NCI-H187 (cell line): ENCODE results near the gene ABCB10.
"Not testable (repeated sequence)": the region's sequence is repeated elsewhere in the genome, so short reads cannot be mapped to it uniquely, and the experiment has no call there.

ENCODE experiments used
- DNase-seq, 2 experiments: peaks; one replicate each; lab custom pipeline; 2025; lab: John Stamatoyannopoulos, UW

The ABCB10 gene

GRCh38 chr1:229558460-229559335 is at the start of gene ABCB10:
Gene ABCB10, minus strand, starts transcription at chr1:229558707. Its CDS starts 55 bp downstream, at chr1:229558652.
- DNase-seq: peak; percentile 81 to 85

- no peak for DNase-seq
Measured at GRCh38 chr1:229607370-229607769, 48.9 kb upstream of the ABCB10 start.

GRCh38 chr1:229603371-229604005 is 45.0 kb upstream of the ABCB10 start:
- DNase-seq: no peak

DNA sequence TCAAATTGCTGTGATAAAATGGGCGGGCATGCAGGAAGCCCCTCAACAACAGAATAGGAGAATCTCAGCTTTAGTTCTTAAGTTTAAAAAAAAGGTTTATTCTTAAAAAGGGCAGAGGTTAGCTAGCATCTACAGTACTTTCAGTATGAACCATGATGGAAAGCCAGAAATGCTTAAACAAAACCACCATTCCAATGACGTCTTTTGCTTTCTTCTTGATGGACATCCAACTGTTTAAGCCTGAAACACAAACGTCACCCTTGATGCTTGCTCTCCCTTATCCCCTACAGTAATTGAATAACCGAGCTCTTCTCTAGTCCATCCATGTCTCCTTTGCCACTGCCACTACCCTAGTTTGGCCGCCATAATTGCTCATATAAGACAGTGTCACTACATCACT is 41.7 kb upstream of the ABCB10 start:
- no peak for DNase-seq

DNA sequence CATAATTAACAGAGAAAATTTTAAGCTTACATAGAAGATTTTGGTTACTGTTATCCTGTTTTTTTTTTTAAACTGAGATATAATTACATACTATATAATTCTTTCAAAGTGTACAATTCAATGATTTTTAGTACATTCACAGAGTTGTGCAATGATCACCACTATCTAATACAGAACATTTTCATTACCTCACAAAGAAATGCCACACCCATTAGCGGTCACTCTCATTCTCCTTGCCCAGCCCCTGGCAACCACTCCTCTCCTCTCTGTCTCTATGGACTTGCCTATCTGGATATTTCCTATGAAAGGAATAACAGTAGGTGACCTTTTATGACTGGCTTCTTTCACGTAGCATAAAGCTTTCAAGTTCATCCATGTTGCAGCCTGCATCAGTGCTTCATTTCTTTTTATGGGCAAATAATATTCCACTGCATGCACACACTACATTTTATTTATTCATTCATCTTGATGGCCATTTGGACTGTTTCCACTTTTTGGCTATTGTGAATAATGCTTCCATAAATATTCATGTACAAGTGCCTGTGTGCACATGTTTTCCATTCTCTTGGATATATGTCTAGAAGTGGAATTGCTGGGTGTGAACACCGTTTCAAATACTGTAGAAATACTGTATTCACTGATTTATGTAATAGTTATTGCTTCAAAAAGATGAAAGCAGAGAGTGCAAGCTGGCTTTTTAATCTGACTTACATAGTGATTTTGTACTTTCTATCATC is 40.9 kb upstream of the ABCB10 start:
- no peak for DNase-seq

GRCh38 chr1:229597877-229598276 is 39.4 kb upstream of the ABCB10 start:
- DNase-seq: no peak

DNA sequence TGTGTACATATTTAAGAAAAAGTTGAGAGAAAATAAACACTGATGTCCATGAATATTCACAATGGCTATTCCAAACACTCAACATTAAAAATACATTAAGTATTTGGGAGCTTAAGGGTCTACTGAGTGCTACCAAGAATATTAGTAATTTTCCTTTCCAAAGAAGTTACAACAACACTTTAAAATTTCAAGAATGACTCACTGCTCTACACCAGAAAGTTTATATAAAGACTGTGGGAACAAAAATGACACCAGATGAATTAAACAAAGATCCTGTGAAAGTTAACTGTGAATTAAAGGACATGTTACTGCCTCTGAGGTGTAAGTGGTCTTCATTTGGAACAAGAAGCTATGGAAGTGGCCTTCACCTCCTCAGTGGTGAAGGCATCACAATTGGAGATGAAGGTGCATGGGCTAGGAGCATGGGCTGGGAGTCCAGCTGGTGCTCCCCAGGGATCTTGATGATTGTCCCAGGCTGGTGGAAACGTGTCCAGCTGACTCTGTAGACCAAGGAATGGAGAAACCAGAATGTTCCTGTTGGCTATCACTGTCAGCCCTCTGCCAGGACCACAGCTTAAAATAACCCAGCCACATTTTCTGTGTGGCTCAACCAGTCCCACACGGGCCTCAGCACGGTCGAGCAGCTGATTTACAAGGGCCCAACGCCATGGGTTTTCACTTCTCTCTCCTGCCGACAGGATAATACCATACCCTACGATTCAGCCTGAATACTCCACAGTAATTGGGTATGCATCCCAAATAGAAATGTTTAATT is 38.6 kb upstream of the ABCB10 start:
- DNase-seq: no peak

GRCh38 chr1:229595876-229596275 is 37.4 kb upstream of the ABCB10 start:
- not testable (repeated sequence) for DNase-seq

DNA sequence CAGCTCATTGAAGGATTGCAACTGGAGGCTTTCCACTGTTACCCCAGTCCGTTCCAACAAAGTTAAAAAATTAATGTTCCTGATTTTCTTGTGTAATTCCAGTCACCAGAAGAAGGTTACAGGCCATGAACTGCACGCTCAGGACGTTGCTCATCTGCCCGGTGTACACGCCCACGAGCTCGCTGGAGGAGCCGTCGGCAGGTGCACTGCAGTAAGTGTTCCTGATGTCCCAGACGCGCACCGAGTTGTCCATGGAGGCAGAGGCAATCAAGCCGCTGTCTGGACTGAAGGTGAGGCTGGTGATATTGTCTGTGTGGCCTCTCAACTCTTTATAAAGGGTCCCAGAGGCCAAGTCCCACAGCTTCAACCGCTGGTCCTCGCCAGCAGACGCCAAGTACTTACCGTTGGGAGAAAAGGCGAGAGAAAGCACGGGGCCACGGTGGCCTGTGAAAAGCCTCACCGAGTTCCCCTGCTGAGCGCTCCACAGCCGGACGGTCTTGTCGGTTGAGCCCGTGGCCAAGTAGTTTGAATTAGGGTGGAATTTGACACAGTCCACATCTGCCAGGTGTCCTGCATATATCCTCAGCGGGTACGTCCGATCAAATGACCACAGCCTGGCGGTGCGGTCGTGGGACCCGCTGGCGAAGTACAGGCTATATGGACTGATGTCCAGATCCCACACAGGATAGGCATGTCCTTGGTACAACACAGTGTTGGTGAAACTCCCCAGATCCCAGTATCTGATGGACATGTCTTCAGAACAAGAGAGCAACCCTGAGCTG is 35.9 kb upstream of the ABCB10 start:
- DNase-seq: no peak

GRCh38 chr1:229593800-229594199 is 35.3 kb upstream of the ABCB10 start:
- no peak for DNase-seq

GRCh38 chr1:229590119-229590518 is 31.6 kb upstream of the ABCB10 start:
- DNase-seq: no peak

GRCh38 chr1:229585338-229585737 is 26.8 kb upstream of the ABCB10 start:
- DNase-seq: no peak

- DNase-seq: no peak
Measured at GRCh38 chr1:229582715-229583114, 24.2 kb upstream of the ABCB10 start.

GRCh38 chr1:229582011-229582694 is 23.6 kb upstream of the ABCB10 start:
- DNase-seq: no peak

GRCh38 chr1:229581485-229581884 is 23.0 kb upstream of the ABCB10 start:
- no peak for DNase-seq

DNA sequence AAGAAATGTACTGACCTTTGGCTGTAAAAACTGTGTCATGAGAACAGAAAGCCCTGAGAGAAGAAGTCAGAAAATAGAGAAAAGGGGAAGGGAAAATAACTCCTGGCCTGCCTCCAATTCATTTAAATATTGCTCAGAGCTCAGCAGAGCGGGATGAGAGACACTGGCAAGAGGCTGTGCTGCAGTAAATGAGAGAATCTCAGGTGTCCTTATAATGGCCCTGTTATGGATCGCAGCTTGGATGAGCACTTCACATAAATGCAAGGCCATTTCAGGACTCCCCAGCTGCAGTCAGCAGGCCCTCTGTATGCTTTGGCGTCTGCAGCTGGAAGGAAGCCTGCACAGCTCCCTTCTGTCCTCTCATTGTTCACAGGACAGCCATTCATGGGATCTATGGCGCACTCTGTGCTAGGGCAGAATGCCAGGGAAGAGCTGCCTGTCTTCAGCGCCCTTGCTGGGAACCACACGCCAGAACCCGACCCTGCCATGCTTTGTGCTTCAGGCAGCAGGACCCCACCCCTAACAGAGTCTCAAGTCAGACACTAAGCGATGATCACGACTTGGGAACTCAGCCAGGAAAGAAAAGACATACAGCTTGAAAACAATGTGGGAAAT is 20.7 kb upstream of the ABCB10 start:
- DNase-seq: peak; percentile 24 to 56

GRCh38 chr1:229578168-229579058 is 19.9 kb upstream of the ABCB10 start:
- DNase-seq: no peak

GRCh38 chr1:229574679-229575442 is 16.4 kb upstream of the ABCB10 start:
- no peak for DNase-seq
